SK-N-MC (cell line): ENCODE measurements around the gene RBM7.

Source experiments
- DNase-seq: peaks from one replicate; pipeline ENCODE4 v3.0.0-alpha.2; 2011; ENCODE audit warnings: low read depth, low spot score
- H3K27ac ChIP-seq: fragments of 200-600 bp; sonication (generic); 2 replicates; pipeline ENCODE4 v1.5.1; 2016; ENCODE audit warnings: mixed run types
- H3K36me3 ChIP-seq: fragments of 200-600 bp; sonication (generic); 2 replicates; pipeline ENCODE4 v1.6.1; 2017; ENCODE audit warnings: antibody characterized with exemption, low read length, mixed read lengths; ENCODE audit not compliant: insufficient read depth
- H3K4me3 ChIP-seq: fragments of 200-600 bp; sonication (generic); 2 replicates; pipeline ENCODE4 v1.5.1; 2016
- H3K9ac ChIP-seq: fragments of 200-600 bp; sonication (generic); 2 replicates; pipeline ENCODE4 v1.8.0; 2017; ENCODE audit warnings: mixed run types, mixed read lengths; ENCODE audit not compliant: insufficient read length
- H3K9me3 ChIP-seq: fragments of 200-600 bp; sonication (generic); 2 replicates; pipeline ENCODE4 v1.6.1; 2017; ENCODE audit warnings: low read depth, mild to moderate bottlenecking, antibody characterized with exemption, low read length, moderate library complexity, mixed read lengths
- EZH2 ChIP-seq: fragments of 200-600 bp; sonication (generic); IDR thresholded peaks from one replicate; pipeline ENCODE4 v1.6.1; 2017; ENCODE audit warnings: antibody characterized with exemption
- FOXP2 ChIP-seq: optimal IDR thresholded peaks from 2 replicates; pipeline ENCODE3; 2011; ENCODE audit warnings: mild to moderate bottlenecking, moderate library complexity; ENCODE audit not compliant: insufficient read depth; ENCODE audit errors: extremely low read length, control extremely low read depth
- POLR2AphosphoS5 ChIP-seq: IDR thresholded peaks from 2 replicates; pipeline ENCODE4 v1.6.1; 2012; ENCODE audit warnings: mild to moderate bottlenecking, low read depth, low read length, borderline replicate concordance

Gene RBM7, protein sequence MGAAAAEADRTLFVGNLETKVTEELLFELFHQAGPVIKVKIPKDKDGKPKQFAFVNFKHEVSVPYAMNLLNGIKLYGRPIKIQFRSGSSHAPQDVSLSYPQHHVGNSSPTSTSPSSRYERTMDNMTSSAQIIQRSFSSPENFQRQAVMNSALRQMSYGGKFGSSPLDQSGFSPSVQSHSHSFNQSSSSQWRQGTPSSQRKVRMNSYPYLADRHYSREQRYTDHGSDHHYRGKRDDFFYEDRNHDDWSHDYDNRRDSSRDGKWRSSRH

DNA sequence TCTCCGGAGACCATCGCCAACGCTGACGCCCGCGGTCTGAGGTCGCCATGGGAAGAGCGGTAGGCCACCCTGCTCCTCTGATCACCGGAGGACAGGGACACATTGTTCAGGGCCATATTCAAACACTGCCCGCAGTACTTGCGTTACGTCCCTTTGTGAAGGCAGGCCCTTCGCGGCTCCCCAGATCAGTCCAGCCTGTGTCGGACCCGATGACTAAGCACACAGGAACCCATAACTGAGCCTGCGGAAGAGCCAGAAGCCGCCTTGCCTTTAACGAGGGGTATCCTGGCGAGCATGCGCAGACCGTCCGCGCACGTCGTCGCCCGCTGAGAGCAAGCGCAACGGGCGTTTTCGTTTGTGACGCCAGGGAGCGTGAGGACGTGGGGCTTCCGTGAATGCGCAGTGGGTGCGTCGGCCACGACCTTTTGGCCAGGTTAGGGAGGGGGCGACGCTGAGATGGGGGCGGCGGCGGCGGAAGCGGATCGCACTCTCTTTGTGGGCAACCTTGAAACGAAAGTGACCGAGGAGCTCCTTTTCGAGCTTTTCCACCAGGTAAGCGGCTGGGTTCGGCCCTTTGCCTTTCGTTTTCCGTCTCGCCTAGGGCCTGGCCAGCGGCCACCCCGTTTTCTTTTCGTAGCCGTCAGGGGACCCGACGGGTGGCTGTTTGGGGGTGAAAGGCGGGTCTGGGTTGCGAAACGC is at the start of gene RBM7, which contains the start of gene C11orf71:
Gene RBM7 (plus strand): TSS at position 451 of the 699 bp plus-strand sequence. CDS start 6 bp downstream, at position 457.
Gene C11orf71 (minus strand): TSS at position 296 of the 699 bp plus-strand sequence. CDS start 180 bp downstream, at position 116.
- peaks cover 25% of the 10 kb centered on the region for H3K36me3 ChIP-seq
- DNase-seq: peak; percentile 59
- H3K9me3 ChIP-seq: no peaks in the 10 kb centered on the region
- peak within 1 kb of the TSS; percentile 99 for H3K4me3 ChIP-seq
- peak within 1 kb of the TSS; percentile 91 for H3K27ac ChIP-seq
- H3K9ac ChIP-seq: peak within 1 kb of the TSS; percentile 99
- peak; percentile 78 for TF ChIP-seq FOXP2
- TF ChIP-seq POLR2AphosphoS5: peak; percentile 98
- TF ChIP-seq EZH2: no peak

DNA sequence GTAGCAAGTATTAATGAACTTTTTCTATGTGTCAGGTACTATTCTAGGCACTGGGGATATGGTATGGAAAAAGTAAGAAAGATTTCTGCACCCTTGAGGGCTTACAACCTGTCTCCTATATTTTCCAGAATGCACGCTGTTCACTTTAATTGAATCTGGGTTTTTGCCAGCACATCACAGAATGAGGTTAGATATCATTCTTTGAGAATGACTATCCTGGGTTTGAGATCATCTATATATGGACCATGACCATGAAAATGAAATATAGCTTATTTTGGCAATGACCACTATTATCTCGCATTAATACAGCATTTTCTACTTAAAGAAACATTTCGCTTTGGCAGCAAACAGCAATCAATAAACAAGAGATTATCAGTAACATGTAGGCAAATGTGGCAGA is 47.0 kb upstream of the RBM7 start:
- TF ChIP-seq EZH2: no peak
- TF ChIP-seq FOXP2: no peak
- no peak for TF ChIP-seq POLR2AphosphoS5
- H3K4me3 ChIP-seq: no peak overlapping the region
- no peaks in the 10 kb centered on the region for H3K36me3 ChIP-seq
- DNase-seq: no peak
- no peaks in the 10 kb centered on the region for H3K9me3 ChIP-seq
- no peak overlapping the region for H3K27ac ChIP-seq
- H3K9ac ChIP-seq: no peak overlapping the region

DNA sequence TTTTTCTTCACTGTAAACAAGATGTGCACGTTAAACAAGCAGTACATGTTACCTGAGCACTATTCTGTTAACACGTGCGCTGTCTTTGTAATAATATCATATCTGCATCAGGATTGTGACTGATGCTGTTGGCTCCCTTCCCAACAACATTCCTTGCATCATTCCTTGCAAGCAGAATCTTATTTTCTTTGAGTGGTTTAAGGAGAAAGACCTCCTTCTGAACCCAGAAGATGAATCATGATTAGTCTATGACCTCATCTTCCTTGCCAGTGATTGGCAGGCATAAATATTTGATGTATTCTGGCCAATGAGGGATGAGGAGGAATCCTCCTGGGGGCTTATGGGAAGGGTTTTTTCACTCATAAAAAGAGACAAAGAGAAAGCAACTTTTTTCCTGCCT is 46.4 kb upstream of the RBM7 start:
- no peak for DNase-seq
- H3K9me3 ChIP-seq: no peaks in the 10 kb centered on the region
- no peak overlapping the region for H3K27ac ChIP-seq
- H3K36me3 ChIP-seq: no peaks in the 10 kb centered on the region
- TF ChIP-seq FOXP2 (no peak), POLR2AphosphoS5 (no peak), EZH2 (no peak)
- H3K9ac ChIP-seq: no peak overlapping the region
- H3K4me3 ChIP-seq: no peak overlapping the region

DNA sequence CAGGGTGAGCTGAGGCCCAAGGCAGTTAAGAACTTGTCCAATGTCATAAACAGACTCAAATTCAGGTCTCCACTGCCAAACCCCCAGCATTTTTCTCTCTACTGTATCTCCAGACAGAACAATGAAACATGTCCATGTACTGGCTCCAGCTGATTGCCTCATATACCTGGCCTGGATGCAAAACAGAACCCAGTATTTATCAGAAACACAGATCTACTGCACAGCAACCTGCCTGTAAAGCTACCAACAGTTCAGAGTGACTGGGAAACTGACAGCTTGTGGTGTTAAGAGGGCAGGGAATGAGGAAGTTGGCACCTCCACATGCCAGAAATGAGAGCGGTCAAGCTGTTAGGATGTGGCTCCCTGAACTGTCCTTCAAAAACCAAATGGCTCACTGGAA is 41.8 kb upstream of the RBM7 start:
- no peak for TF ChIP-seq FOXP2
- no peak for TF ChIP-seq EZH2
- no peak for TF ChIP-seq POLR2AphosphoS5
- H3K27ac ChIP-seq: no peak overlapping the region
- no peaks in the 10 kb centered on the region for H3K36me3 ChIP-seq
- no peak overlapping the region for H3K4me3 ChIP-seq
- no peaks in the 10 kb centered on the region for H3K9me3 ChIP-seq
- DNase-seq: no peak
- H3K9ac ChIP-seq: no peak overlapping the region

DNA sequence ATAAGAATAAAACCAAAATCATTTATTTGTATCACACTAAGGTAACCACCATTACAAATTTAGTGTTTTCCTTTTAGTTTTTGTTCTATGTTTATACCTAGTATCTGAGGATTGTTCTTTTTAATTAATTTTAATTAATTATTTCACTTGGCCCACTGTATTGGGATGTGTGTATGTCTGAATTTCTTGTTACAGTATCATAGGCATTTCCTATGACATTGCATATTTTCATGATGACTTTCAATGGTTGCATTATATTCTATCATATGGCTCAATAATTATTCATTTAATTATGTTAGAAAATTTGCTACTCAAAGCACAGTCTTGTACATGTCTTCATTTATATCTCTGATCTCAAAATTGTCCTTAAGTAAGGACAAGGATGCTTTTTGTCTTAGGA is 41.1 kb upstream of the RBM7 start:
- no peak overlapping the region for H3K4me3 ChIP-seq
- H3K9me3 ChIP-seq: no peaks in the 10 kb centered on the region
- no peak for TF ChIP-seq POLR2AphosphoS5
- TF ChIP-seq EZH2: no peak
- TF ChIP-seq FOXP2: no peak
- H3K36me3 ChIP-seq: no peaks in the 10 kb centered on the region
- no peak overlapping the region for H3K9ac ChIP-seq
- no peak overlapping the region for H3K27ac ChIP-seq
- DNase-seq: no peak

DNA sequence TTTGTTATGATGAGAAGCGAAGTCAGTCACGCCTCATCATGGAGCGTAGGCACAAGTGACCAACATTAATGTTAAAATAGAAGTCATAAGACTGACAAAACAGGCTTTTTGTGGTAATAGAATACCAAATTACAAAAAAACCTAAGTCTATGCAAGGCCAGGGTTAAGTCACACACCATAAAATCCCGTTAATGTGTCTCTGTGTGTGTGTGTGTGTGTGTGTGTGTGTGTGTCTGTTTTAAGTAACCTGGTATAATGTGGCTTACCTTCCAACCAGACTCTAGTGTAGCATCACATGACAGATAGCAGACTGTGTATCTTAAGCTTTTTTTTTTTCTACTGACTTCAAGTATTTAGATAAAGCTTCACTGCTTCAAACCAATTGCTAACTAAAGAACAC is 38.1 kb upstream of the RBM7 start:
- Histone ChIP-seq H3K4me3 (no peak overlapping the region), H3K9me3 (no peaks in the 10 kb centered on the region), H3K27ac (no peak overlapping the region), H3K9ac (no peak overlapping the region), H3K36me3 (no peaks in the 10 kb centered on the region)
- DNase-seq: no peak
- no peak for TF ChIP-seq POLR2AphosphoS5
- TF ChIP-seq EZH2: no peak
- no peak for TF ChIP-seq FOXP2

DNA sequence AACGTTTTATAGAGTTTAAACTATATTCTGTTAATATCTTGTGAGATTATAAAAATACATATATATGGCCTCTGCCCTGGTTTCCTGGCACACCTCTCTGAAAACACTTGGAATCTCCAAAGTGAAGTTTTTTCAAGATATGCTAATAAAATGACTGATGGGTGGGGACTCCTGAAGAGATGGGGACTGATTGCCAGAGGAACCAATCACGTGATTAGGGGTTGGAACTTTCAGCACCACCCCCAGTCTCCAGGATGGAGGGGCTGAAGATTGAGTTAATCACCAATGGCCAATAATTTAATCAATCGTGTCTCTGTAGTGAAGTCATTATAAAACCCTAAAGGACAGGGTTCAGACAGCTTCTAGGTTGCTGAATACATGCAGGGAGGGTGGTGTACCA is 37.5 kb upstream of the RBM7 start:
- H3K36me3 ChIP-seq: no peaks in the 10 kb centered on the region
- H3K9ac ChIP-seq: no peak overlapping the region
- no peak for TF ChIP-seq POLR2AphosphoS5
- no peak for TF ChIP-seq FOXP2
- TF ChIP-seq EZH2: no peak
- H3K9me3 ChIP-seq: no peaks in the 10 kb centered on the region
- H3K27ac ChIP-seq: no peak overlapping the region
- no peak overlapping the region for H3K4me3 ChIP-seq
- no peak for DNase-seq

DNA sequence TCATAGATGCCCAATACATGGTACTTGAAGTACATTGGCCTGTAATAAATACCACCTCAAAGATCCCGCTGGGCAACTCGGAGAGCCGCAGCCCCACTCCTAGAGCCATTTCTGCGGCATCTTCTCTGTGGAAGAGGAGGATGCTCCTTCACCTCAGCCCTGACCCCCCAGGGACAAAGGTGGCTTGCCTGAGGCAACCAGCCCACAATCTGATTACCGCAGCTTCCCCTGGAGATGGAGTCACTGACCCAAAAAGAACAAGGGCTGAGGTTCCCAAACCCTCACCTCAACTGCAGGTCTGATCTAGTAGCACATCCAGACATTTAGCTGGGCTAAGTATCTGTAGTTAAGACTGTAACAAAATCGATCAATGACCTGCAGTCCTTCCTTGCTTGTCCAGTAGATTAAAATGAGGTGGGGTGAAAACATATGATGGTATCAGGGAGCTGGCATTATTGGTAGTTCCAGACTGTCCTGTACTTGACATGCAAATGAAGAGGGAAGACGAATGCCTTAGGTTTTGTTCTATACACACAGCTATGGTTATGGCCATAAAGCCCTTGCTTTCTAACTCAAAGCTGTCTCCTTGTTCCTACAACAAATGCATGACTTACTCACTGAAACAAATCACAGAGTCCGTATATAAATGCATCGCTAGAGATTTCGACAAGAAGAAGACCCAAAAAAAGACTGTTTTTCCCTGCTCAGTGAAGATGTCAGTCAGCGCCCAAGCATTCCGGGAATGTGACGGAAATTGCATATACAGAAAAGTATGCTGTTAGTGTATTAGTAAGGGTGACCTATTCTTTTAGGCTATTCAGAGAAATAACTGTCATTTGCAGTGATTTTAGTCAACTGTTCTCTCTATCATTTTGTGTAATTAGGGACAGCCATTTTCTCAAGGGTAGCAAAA is 33.9 kb upstream of the RBM7 start:
- Histone ChIP-seq H3K27ac (no peak overlapping the region), H3K4me3 (no peak overlapping the region), H3K36me3 (no peaks in the 10 kb centered on the region), H3K9me3 (no peaks in the 10 kb centered on the region), H3K9ac (no peak overlapping the region)
- TF ChIP-seq FOXP2 (no peak), EZH2 (no peak), POLR2AphosphoS5 (no peak)
- no peak for DNase-seq
